CD4-positive, alpha-beta T cell (primary cell): ENCODE results near the gene KAT2A. TPM values are rescaled to one million over a fixed set of nuclear protein-coding genes. Genes with fewer than 3 reads are reported as not detected.
A peak's percentile ranks its signal among the peaks of the same experiment; 100 is the strongest.

ENCODE experiments used
- ATAC-seq: fragments of 200-7000 bp; cut with Tn5 transposase; one replicate; pipeline ENCODE4 v1.10.0; 2022; ENCODE audit warnings: mild to moderate bottlenecking; ENCODE audit not compliant: poor library complexity
- CTCF ChIA-PET: fragments of 350-600 bp; sonication (Branson Sonifier 250); formaldehyde crosslinking; loops from one replicate; lab custom pipeline; 2021; ENCODE audit warnings: antibody characterized with exemption, inconsistent platforms; lab: Charles Lee
- POLR2A ChIA-PET: fragments of 350-600 bp; sonication (Branson Sonifier 250); formaldehyde crosslinking; loops from one replicate; lab custom pipeline; 2021; ENCODE audit warnings: antibody characterized with exemption, inconsistent platforms; lab: Charles Lee
- DNase-seq, 14 experiments: peaks; one replicate each; pipeline ENCODE4 v3.0.0-alpha.2; 2013 to 2020; ENCODE audit warnings: mixed read lengths in 2 of 14
- H3K27ac ChIP-seq, 2 donors: one replicate each; pipeline versions ENCODE4 v1.5.1 to v1.7.0; 2013; ENCODE audit warnings: low read length in 2 of 2, low read depth in 1 of 2, mild to moderate bottlenecking in 1 of 2
- H3K27me3 ChIP-seq, 2 experiments: 1 replicate in 1 of 2; 2 replicates in 1 of 2; pipeline versions ENCODE4 v1.6.1 to v1.7.0; 2013; ENCODE audit warnings: low read length in 2 of 2, control low read depth in 1 of 2, mild to moderate bottlenecking in 1 of 2, moderate library complexity in 1 of 2; ENCODE audit not compliant: insufficient read depth in 2 of 2, control insufficient read depth in 1 of 2
- H3K36me3 ChIP-seq: one replicate; pipeline ENCODE4 v1.6.1; 2013; ENCODE audit warnings: low read length, control low read depth; ENCODE audit not compliant: insufficient read depth
- H3K4me1 ChIP-seq: one replicate; pipeline ENCODE4 v1.6.1; 2013; ENCODE audit warnings: low read length, control low read depth; ENCODE audit not compliant: insufficient read depth
- H3K4me3 ChIP-seq: one replicate; pipeline ENCODE4 v1.5.1; 2013; ENCODE audit warnings: mild to moderate bottlenecking, low read length, moderate library complexity
- H3K9me3 ChIP-seq, 2 experiments: 1 replicate in 1 of 2; 2 replicates in 1 of 2; pipeline versions ENCODE4 v1.6.1 to v1.7.0; 2013; ENCODE audit warnings: low read length in 2 of 2, mild to moderate bottlenecking in 2 of 2, control low read depth in 1 of 2, moderate library complexity in 1 of 2; ENCODE audit not compliant: control insufficient read depth in 1 of 2, insufficient read depth in 1 of 2
- H3K27ac Mint-ChIP-seq: one replicate; pipeline ENCODE4 v1.8.0; 2020; ENCODE audit warnings: mixed read lengths
- H3K27me3 Mint-ChIP-seq: one replicate; pipeline ENCODE4 v1.8.0; 2021; ENCODE audit warnings: mixed read lengths
- H3K36me3 Mint-ChIP-seq: one replicate; pipeline ENCODE4 v1.8.0; 2021; ENCODE audit warnings: low read depth, mixed read lengths
- H3K4me1 Mint-ChIP-seq: one replicate; pipeline ENCODE4 v1.8.0; 2021; ENCODE audit warnings: low read depth, mixed read lengths
- H3K4me3 Mint-ChIP-seq: one replicate; pipeline ENCODE4 v1.8.0; 2020; ENCODE audit warnings: mild to moderate bottlenecking, mixed read lengths
- H3K9me3 Mint-ChIP-seq: one replicate; pipeline ENCODE4 v1.8.0; 2020; ENCODE audit warnings: mixed read lengths
- CTCF ChIP-seq: fragments of 200-600 bp; IDR thresholded peaks from one replicate; pipeline ENCODE4 v1.8.0; 2022; ENCODE audit warnings: antibody characterized with exemption, mild to moderate bottlenecking
- intact Hi-C, 2 experiments: fragments of 100-400 bp; cut with DNase I in 1 of 2; cut with micrococcal nuclease in 1 of 2; formaldehyde crosslinking; loops; one replicate each; pipeline versions ENCODE4 v1.15.1 to v1.9.0; 2023 to 2025; cut with DNase I, micrococcal nuclease
- total RNA-seq, 174 experiments: library from RNA in 2 of 174; stranded (reverse) in 2 of 174; gene quantifications; one replicate each; pipeline ENCODE4 v1.2.3 and lab custom pipeline; 2021 to 2026

The KAT2A gene
- total RNA-seq, 2 experiments from 2014 or later: 38.5 to 42.4 TPM

GRCh38 chr17:42117397-42118125, 3.6 kb downstream of the KAT2A start:
- H3K36me3 Mint-ChIP-seq: peaks cover 30% of the 10 kb centered on the region
- H3K27ac Mint-ChIP-seq: no peak overlapping the region
- H3K9me3 ChIP-seq: no peaks in the 10 kb centered on the region
- peak in 1 of 14 experiments; percentile 43 for DNase-seq
- ATAC-seq: no peak
- no peak overlapping the region for H3K27ac ChIP-seq
- TF ChIP-seq CTCF: no peak
- no peaks in the 10 kb centered on the region for H3K27me3 ChIP-seq
- no peak overlapping the region for H3K4me3 ChIP-seq
- peaks cover 38% of the 10 kb centered on the region for H3K4me1 ChIP-seq
- H3K4me1 Mint-ChIP-seq: peaks cover 35% of the 10 kb centered on the region
- peak overlapping the region; percentile 47 for H3K4me3 Mint-ChIP-seq
- intact Hi-C loops: loop anchor here (5.0 kb wide), 1 partner anchor 380 kb away; no protein-coding TSS in a partner anchor
- H3K27me3 Mint-ChIP-seq: no peaks in the 10 kb centered on the region
- CTCF ChIA-PET: no interaction called here
- H3K9me3 Mint-ChIP-seq: no peaks in the 10 kb centered on the region
- peaks cover 32% of the 10 kb centered on the region for H3K36me3 ChIP-seq
- POLR2A ChIA-PET: no interaction called here

- ChIA-PET POLR2A (no interaction called here), CTCF (interaction anchor here (1.1 kb wide), 1 partner anchor 151 kb away, joined by 3 read pairs; the partner anchor contains the start of gene CNP)
- Histone ChIP-seq H3K27me3 (no peaks in the 10 kb centered on the region), H3K36me3 (peaks cover 32% of the 10 kb centered on the region), H3K27ac (no peak overlapping the region), H3K4me3 (no peak overlapping the region), H3K4me1 (peaks cover 41% of the 10 kb centered on the region), H3K9me3 (no peaks in the 10 kb centered on the region)
- intact Hi-C loops: loop anchor here (1.0 to 5.0 kb wide), 4 partner anchors 50 to 380 kb away; no protein-coding TSS in a partner anchor
- peak; percentile 85 for TF ChIP-seq CTCF
- Mint-ChIP-seq H3K4me1 (peaks cover 39% of the 10 kb centered on the region), H3K4me3 (peak overlapping the region; percentile 47), H3K27me3 (no peaks in the 10 kb centered on the region), H3K9me3 (no peaks in the 10 kb centered on the region), H3K27ac (peak overlapping the region; percentile 7), H3K36me3 (peaks cover 33% of the 10 kb centered on the region)
- ATAC-seq: peak; percentile 40
- DNase-seq: peak; percentile 73 to 92 (median 82)
Observed at GRCh38 chr17:42116705-42117396, 4.3 kb downstream of the KAT2A start.

GRCh38 chr17:42114118-42114517, 7.0 kb downstream of the KAT2A start:
- TF ChIP-seq CTCF: no peak
- H3K4me1 Mint-ChIP-seq: peaks cover 46% of the 10 kb centered on the region
- H3K9me3 ChIP-seq: no peaks in the 10 kb centered on the region
- ATAC-seq: no peak
- POLR2A ChIA-PET: interaction anchor here (0.7 to 4.4 kb wide), 3 partner anchors 97 to 274 kb away, joined by 3 to 43 read pairs (median 10); partner anchors contain the start of genes DNAJC7 and STAT3
- no peaks in the 10 kb centered on the region for H3K27me3 ChIP-seq
- H3K36me3 Mint-ChIP-seq: peaks cover 37% of the 10 kb centered on the region
- H3K27me3 Mint-ChIP-seq: no peaks in the 10 kb centered on the region
- H3K9me3 Mint-ChIP-seq: no peaks in the 10 kb centered on the region
- no peak overlapping the region for H3K27ac ChIP-seq
- H3K4me3 ChIP-seq: no peak overlapping the region
- intact Hi-C loops: loop anchor here in 1 of 2 experiments (5.0 kb wide), 1 partner anchor 192 kb away; no protein-coding TSS in a partner anchor
- CTCF ChIA-PET: no interaction called here
- no peak overlapping the region for H3K4me3 Mint-ChIP-seq
- DNase-seq: no peak
- peaks cover 39% of the 10 kb centered on the region for H3K36me3 ChIP-seq
- H3K27ac Mint-ChIP-seq: no peak overlapping the region
- H3K4me1 ChIP-seq: peaks cover 44% of the 10 kb centered on the region
